Endometrial microvascular endothelial cells (primary cell): Measurements from ENCODE around the gene BAX. TPM values are rescaled to one million over a fixed set of nuclear protein-coding genes. Genes with fewer than 3 reads are reported as not detected.

Experiments used
- in situ Hi-C: cut with HindIII; loops from 2 replicates; pipeline ENCODE4 v1.10.0; 2017; ENCODE audit warnings: low sequenced_read_pairs, low pct_unique_long_range_greater_than_20kb; ENCODE audit errors: inconsistent ontology term
- total RNA-seq: library from RNA; depleted of rRNA; stranded (reverse); fragments of >200 nt; gene quantifications from one replicate; pipeline ENCODE4 v1.2.3, GENCODE V29; 2015; ENCODE audit errors: inconsistent ontology term

BAX gene
- total RNA-seq, 1 donor from 2014 or later: 149 TPM

DNA sequence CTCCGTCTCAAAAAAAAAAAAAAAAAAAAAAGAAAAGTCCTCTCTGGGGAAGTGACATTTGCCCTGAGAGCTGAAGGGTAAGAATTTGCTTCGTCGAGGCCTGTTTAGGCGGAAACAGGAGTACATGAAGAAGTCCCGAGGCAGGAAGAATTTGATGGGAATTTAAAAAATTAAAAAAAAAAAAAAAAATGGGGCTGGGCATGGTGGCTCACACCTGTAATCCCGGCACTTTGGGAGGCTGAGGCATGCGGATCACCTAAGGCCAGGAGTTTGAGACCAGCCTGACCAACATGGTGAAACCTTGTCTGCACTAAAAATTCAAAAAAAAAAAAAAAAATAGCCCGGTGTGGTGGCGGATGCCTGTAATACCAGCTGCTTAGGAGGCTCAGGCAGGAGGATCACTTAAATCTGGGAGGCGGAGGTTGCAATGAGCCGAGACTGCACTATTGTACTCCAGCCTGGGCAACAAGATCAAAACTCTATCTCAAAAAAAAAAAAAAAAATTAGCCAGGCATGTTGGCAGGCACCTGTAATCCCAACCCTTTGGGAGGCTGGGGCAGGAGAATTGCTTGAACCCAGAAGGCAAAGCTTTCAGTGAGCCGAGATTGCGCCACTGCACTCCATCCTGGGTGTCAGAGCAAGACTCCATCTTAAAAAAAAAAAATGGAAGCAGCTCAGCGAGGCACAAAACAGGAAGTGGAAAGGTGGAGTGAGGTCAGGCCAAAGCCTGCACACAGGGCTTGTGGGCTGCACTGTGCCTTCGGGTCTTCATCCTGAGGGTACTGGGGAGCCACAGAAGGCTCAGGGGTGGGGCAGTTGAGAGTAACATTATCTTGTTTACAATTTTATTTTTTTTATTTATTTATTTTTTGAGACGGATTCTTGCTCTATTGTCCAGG, 4.9 kb downstream of the BAX start:
- in situ Hi-C loops: no loop called here

GRCh38 chr19:48961051-48961649, 6.5 kb downstream of the BAX start:
- in situ Hi-C loops: no loop called here

- in situ Hi-C loops: no loop called here
Measured at GRCh38 chr19:48961673-48962028, 7.0 kb downstream of the BAX start.

- in situ Hi-C loops: no loop called here
Measured at GRCh38 chr19:48962029-48962848, 7.6 kb downstream of the BAX start.

GRCh38 chr19:48962849-48963165, 8.1 kb downstream of the BAX start:
- in situ Hi-C loops: no loop called here

DNA sequence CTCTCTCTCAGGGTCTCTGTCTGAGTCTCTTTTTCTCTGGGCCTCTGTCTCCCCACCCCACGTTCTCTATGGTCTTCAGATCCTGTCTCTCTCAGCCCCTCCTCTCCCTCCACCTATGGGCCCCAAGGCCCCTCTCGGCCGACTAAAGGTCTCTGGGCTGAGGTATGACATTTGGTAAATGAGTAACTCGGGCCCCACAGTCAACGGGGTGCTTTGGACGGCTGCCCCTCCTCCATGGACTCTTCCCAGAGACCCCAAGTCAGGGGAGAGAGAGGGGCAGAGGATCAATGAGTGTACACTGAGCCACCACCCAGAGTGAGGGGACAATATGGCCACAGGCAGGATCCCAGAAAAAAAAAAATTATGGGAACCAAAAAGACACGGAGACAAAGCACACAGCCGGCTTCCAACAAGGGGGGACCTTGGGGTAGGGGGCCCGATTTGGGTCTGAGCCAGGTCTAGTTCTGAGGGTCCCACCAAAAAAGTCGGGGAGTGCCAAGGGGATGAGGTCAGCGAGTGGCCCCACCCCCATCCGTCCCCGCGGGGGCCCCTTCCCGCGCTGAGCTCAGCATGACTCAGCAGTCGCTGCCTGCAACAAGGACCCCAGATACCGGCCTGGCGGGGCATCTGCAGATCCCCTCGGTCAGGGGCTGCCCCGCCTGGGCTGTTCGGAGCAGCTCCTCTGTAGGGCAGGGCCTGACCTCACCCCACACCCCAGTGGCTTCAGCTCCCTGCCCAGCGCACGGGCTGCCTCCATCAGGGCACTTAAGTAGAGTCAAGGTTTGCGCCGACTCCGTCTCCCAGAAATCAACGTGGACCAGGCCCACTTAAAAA, 8.9 kb downstream of the BAX start:
- in situ Hi-C loops: no loop called here

DNA sequence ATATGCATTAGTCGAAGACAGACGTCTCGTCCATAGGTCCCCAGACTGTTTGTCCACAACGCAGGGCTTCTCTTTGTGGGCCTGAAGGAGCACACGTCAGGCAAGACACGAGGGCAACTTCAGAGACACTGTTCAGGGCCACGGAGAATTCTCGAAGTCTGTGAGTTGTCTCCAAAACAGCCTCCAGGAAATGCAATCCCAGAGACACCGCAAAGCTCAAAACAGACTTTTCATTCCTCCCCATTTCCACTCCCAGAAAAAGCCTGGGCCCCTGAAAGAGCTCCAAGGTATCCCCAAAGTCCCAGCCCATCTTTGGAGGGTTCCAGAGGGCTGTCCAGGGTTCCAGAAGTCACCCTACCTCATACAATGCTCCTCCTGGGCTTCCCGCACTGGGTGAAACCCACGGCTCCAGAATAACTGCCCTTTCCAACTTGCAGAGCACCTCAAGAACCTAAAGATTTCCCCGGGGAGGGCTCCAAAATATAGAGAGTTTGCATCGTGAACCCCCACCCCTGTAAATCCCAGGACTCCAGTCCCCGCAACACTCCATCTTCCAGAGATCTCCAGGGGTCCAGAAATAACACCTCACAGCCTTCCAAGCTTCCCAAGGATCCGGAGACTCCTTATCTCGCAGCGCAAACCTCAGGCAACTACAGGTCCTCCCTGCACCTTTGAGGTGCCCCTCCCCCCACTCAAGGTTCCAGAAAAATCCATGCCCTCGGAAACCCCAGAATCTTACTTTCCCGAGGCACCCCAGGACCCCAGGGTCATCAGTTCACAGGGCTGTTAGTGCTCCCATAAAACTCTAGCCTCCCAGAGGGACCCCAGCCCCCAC, 9.7 kb downstream of the BAX start:
- in situ Hi-C loops: no loop called here

DNA sequence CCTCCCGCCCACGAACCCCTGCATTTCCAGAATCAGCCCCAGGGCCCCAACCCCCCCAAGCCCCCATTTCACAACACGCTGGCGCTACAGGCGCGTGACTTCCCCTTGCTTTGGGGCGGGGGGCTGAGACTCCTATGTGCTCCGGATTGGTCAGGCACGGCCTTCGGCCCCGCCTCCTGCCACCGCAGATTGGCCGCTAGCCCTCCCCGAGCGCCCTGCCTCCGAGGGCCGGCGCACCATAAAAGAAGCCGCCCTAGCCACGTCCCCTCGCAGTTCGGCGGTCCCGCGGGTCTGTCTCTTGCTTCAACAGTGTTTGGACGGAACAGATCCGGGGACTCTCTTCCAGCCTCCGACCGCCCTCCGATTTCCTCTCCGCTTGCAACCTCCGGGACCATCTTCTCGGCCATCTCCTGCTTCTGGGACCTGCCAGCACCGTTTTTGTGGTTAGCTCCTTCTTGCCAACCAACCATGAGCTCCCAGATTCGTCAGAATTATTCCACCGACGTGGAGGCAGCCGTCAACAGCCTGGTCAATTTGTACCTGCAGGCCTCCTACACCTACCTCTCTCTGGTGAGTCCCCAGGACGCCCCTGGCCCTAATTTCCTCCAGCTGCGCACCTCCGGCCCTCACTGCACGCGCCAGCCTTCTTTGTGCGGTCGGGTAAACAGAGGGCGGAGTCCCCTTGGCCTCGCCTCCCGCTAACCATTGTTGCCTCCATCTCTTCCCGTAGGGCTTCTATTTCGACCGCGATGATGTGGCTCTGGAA, 10.5 kb downstream of the BAX start, which contains the start of gene FTL:
Gene FTL, plus strand, starts transcription at position 270 of the 766 bp plus-strand sequence. Its CDS starts 199 bp downstream, at position 469.
- in situ Hi-C loops: no loop called here

GRCh38 chr19:48965806-48966540, 11.3 kb downstream of the BAX start:
- in situ Hi-C loops: no loop called here

GRCh38 chr19:48966541-48967345, 12.1 kb downstream of the BAX start:
- in situ Hi-C loops: no loop called here

- in situ Hi-C loops: no loop called here
Measured at GRCh38 chr19:48967346-48968178, 12.9 kb downstream of the BAX start.

DNA sequence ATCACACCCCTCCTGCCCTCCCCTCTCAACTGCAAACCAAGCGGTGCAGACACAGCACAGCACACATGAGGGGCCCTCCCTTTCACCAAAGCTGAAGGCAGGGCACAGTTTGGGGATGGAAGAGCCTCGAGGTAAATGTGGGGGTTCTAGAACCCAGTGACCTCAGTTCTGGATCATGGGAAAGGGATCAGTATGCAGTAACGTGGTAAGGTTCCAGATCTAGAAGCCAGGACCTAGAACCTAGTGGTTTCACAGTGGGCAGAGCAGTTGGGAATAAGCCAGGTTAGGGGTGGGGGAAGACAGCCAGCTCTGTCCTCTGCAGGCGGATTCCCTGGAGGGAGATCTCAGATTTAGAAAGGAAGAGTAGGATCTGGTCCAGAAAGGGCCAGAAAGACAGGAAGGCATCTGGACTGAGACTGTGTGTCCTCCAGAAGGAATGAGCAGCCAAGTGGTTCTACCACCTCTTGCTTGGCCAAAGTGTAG, 13.5 kb downstream of the BAX start:
- in situ Hi-C loops: no loop called here

DNA sequence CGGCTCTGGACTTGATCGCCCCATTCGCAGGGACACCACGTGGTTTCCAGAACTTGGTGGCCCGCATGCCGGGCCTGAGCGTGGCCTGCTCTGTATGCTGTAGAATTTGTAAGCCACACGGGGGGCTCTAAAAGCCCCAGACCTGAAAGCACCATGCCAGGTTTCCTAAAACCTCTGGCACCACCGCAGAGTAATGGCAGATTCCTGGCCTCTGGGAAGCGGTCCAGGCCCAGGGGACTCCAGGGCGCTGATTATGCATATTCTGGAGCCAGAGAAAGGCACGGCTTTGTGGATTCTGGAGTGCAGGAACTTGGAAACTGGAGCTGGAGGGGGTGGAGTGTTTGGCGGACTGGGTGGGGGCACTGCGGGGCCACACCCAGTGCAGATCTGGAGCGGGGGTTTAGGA, 14.1 kb downstream of the BAX start:
- in situ Hi-C loops: no loop called here

DNA sequence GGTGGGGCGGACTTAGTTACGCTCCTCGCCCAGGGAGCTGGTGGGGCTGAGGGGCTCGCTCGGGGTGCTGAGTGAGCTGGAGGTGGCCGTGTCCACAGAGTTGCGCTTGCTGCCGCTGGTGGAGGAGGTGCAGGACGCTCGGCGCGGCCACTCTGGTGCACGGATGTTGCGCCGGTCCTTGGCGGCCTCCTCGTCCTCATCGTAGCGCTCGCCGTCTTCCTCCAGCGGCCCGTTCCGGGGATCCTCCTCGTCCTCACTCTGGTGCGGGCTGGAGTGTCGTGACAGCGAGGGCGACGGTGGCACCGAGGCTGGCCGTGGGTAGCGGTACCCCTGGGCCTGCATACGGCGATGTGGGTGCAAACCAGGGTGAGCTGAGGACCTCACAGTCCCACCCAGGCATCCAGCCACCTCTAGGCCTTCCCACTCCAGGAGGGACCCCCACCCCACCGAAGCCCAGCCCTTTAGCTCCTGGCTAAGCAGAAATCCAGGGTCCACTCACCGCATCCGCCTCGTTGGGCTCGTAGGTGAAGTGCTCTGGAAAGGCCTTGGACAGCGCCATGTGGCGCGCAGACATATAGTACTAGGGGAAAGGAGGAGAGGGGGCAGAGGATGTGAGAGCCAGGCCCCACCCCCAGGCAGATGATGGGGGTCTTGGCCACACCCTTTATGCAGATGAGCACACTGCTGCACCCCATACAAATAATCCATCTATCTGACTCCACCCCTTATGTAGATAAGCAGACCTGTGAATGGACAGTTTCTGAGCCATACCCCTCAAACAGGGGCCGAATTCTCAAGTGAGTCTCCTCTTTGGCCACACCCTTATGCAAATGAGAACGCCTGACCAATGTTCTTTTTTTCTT, 14.8 kb downstream of the BAX start:
- in situ Hi-C loops: no loop called here
